Astrocyte (in vitro differentiated cells and primary cell): ENCODE data around the gene RGN.

Experiments used
- EZH2 ChIP-seq: IDR thresholded peaks from 2 replicates; pipeline ENCODE4 v1.6.1; 2012; ENCODE audit warnings: mild to moderate bottlenecking, low read length, inconsistent platforms; ENCODE audit not compliant: insufficient read depth
- TF ChIP-seq, protein P1 (sequence below): IDR thresholded peaks from 2 replicates; pipeline ENCODE4 v1.5.1; 2011; ENCODE audit warnings: low read depth, mild to moderate bottlenecking, inconsistent platforms, low read length, moderate library complexity; ENCODE audit not compliant: insufficient read depth

DNA sequence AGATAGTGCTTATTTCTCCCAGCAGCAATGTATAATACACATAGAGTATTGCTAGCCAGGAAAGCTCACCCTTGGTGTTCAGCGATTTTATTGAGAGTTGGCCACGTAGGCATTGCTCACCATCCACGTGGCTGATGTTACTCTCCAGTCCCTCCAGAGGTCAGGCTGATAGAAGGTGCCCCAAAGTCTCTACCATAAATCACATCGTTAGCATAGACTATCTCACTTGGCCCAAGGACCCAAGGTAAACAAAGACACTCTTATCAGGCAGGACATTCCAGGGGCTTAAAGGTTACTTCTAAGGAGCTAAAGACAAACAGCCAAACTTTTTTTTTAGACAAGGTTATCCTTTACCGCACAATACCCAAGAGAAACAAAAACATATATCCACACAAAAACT is 30.3 kb upstream of the RGN start:
- TF ChIP-seq, protein P1, sequence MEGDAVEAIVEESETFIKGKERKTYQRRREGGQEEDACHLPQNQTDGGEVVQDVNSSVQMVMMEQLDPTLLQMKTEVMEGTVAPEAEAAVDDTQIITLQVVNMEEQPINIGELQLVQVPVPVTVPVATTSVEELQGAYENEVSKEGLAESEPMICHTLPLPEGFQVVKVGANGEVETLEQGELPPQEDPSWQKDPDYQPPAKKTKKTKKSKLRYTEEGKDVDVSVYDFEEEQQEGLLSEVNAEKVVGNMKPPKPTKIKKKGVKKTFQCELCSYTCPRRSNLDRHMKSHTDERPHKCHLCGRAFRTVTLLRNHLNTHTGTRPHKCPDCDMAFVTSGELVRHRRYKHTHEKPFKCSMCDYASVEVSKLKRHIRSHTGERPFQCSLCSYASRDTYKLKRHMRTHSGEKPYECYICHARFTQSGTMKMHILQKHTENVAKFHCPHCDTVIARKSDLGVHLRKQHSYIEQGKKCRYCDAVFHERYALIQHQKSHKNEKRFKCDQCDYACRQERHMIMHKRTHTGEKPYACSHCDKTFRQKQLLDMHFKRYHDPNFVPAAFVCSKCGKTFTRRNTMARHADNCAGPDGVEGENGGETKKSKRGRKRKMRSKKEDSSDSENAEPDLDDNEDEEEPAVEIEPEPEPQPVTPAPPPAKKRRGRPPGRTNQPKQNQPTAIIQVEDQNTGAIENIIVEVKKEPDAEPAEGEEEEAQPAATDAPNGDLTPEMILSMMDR, result no peak
- TF ChIP-seq EZH2, result no peak
